KMS-11 (cell line): ENCODE measurements around the gene FBXW7.

Source experiments
- H2AFZ ChIP-seq: fragments of 200-600 bp; sonication (generic); 2 replicates; pipeline ENCODE4 v1.6.1; 2016; ENCODE audit warnings: antibody characterized with exemption, mixed run types, low read depth
- H3K27ac ChIP-seq: fragments of 200-600 bp; sonication (generic); 2 replicates; pipeline ENCODE4 v1.6.1; 2016; ENCODE audit warnings: mild to moderate bottlenecking, mixed run types
- H3K27me3 ChIP-seq: fragments of 200-600 bp; sonication (generic); 2 replicates; pipeline ENCODE4 v1.6.1; 2017; ENCODE audit warnings: mild to moderate bottlenecking, low read depth, mixed run types, moderate library complexity; ENCODE audit not compliant: insufficient read depth
- H3K36me3 ChIP-seq: fragments of 200-600 bp; sonication (generic); 2 replicates; pipeline ENCODE4 v1.6.1; 2017; ENCODE audit warnings: mild to moderate bottlenecking, mixed run types; ENCODE audit not compliant: insufficient read depth
- H3K4me1 ChIP-seq: fragments of 200-600 bp; sonication (generic); 2 replicates; pipeline ENCODE4 v1.6.1; 2016; ENCODE audit warnings: mild to moderate bottlenecking, low read depth, mixed run types; ENCODE audit not compliant: poor library complexity, severe bottlenecking
- H3K4me2 ChIP-seq: fragments of 200-600 bp; sonication (generic); 2 replicates; pipeline ENCODE4 v1.7.0; 2016; ENCODE audit warnings: mild to moderate bottlenecking, mixed run types
- H3K4me3 ChIP-seq: fragments of 200-600 bp; sonication (generic); IDR thresholded peaks from 2 replicates; pipeline ENCODE4 v1.6.1; 2017; ENCODE audit warnings: low read depth, low read length, mixed read lengths; ENCODE audit not compliant: insufficient read depth
- H3K79me2 ChIP-seq: fragments of 200-600 bp; sonication (generic); 2 replicates; pipeline ENCODE4 v1.6.1; 2016; ENCODE audit warnings: low read depth, mixed run types; ENCODE audit not compliant: insufficient read depth
- H3K9ac ChIP-seq: fragments of 200-600 bp; sonication (generic); 2 replicates; pipeline ENCODE4 v1.6.1; 2016; ENCODE audit warnings: mild to moderate bottlenecking, mixed run types
- H4K20me1 ChIP-seq: fragments of 200-600 bp; sonication (generic); 2 replicates; pipeline ENCODE4 v1.6.1; 2016; ENCODE audit warnings: mild to moderate bottlenecking, mixed run types; ENCODE audit not compliant: insufficient read depth
- TF ChIP-seq, protein P1 (sequence below): fragments of 200-600 bp; sonication (generic); conservative IDR thresholded peaks from 2 replicates; pipeline ENCODE4 v1.6.1; 2017; ENCODE audit warnings: low read depth, mild to moderate bottlenecking, antibody characterized with exemption, low read length, moderate library complexity, mixed read lengths

FBXW7 gene

DNA sequence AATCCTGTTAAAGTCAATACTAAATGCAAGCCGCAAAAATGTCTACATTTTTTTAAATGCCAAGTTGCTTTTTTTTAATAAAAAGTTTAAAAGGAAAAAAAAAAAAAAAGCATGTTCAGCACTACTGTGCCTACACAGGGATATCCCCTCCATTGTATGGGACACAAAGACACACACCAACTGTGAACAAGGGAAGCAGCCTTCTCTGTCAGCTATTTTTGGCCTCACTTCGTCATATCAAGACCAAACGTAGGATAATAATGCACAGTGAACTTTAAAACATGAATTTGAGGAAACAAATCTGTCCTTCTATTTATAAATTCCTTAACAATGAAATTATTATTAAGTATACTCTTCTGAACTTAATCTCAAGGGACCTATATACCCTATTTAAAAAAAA, 4.4 kb downstream of the FBXW7 start:
- peaks cover 22% of the 10 kb centered on the region for H4K20me1 ChIP-seq
- TF ChIP-seq, protein P1, sequence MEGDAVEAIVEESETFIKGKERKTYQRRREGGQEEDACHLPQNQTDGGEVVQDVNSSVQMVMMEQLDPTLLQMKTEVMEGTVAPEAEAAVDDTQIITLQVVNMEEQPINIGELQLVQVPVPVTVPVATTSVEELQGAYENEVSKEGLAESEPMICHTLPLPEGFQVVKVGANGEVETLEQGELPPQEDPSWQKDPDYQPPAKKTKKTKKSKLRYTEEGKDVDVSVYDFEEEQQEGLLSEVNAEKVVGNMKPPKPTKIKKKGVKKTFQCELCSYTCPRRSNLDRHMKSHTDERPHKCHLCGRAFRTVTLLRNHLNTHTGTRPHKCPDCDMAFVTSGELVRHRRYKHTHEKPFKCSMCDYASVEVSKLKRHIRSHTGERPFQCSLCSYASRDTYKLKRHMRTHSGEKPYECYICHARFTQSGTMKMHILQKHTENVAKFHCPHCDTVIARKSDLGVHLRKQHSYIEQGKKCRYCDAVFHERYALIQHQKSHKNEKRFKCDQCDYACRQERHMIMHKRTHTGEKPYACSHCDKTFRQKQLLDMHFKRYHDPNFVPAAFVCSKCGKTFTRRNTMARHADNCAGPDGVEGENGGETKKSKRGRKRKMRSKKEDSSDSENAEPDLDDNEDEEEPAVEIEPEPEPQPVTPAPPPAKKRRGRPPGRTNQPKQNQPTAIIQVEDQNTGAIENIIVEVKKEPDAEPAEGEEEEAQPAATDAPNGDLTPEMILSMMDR = no peak
- H3K27me3 ChIP-seq = no peaks in the 10 kb centered on the region
- H2AFZ ChIP-seq = no peak overlapping the region
- H3K4me3 ChIP-seq = no peak overlapping the region
- no peak overlapping the region for H3K27ac ChIP-seq
- no peaks in the 10 kb centered on the region for H3K36me3 ChIP-seq
- no peak overlapping the region for H3K9ac ChIP-seq
- no peak overlapping the region for H3K4me2 ChIP-seq
- H3K4me1 ChIP-seq = peaks cover 49% of the 10 kb centered on the region
- peaks cover 88% of the 10 kb centered on the region for H3K79me2 ChIP-seq

DNA sequence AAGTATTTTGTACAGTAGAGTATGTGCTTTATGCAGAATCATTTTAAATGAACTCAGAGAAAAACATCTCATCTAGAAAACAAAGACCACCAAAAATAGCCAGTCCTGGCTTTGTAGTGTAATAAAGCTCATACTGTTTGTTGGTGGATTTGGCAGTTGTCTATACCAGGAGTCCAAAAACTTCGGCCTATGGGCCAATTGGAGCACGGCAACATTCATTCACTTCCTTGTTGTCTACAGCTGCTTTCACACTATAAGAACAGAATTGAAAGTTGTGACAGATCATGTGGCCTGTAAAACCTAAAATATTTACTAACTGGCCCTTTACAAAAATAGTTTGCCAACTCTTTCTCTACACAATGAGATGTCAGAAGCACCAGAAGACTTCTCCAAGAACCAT, 5.3 kb downstream of the FBXW7 start:
- Histone ChIP-seq H2AFZ (no peak overlapping the region), H3K36me3 (no peaks in the 10 kb centered on the region), H3K4me3 (no peak overlapping the region), H3K9ac (no peak overlapping the region), H3K27me3 (no peaks in the 10 kb centered on the region), H3K27ac (no peak overlapping the region), H3K4me1 (peaks cover 49% of the 10 kb centered on the region), H3K4me2 (no peak overlapping the region), H4K20me1 (peaks cover 22% of the 10 kb centered on the region), H3K79me2 (peaks cover 94% of the 10 kb centered on the region)
- TF ChIP-seq, protein P1 = no peak

DNA sequence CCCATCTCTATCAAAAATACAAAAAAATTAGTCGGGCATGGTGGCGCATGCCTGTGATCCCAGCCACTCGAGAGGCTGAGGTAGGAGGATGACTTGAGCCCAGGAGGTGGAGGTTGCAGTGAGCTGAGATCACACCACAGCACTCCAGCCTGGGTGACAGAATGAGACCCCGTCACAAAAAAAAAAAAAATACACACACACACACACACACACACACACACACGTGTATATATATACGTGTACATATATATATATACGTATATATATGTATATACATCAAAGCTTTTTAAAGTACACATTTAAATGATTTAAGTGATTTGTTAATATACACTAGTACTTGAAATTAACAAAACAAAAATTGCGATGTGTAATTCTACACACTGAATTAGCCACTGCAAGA, 6.0 kb downstream of the FBXW7 start:
- Histone ChIP-seq H3K9ac (no peak overlapping the region), H3K79me2 (peaks cover 92% of the 10 kb centered on the region), H3K4me3 (no peak overlapping the region), H3K36me3 (no peaks in the 10 kb centered on the region), H3K4me1 (peaks cover 49% of the 10 kb centered on the region), H3K27me3 (no peaks in the 10 kb centered on the region), H2AFZ (no peak overlapping the region), H3K27ac (no peak overlapping the region), H3K4me2 (no peak overlapping the region), H4K20me1 (peaks cover 24% of the 10 kb centered on the region)
- TF ChIP-seq, protein P1 = no peak

DNA sequence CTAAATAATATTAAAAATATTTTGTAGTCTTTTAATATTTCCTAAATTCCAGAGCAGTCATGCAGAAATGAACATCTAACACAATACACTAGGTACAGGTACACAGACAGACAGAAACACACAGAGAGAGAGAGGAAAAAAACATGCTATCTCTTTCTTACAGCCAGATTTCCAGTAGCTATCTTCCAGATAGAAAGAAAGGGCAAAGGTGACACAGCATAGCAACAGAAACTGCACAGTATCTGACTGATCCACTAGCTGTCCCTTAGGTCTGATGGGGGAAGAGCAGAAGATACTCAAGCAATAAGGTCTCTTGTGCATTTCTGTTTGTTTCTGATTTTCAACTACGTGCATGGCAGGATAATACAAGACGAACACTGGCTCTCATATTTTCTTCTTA, 7.8 kb downstream of the FBXW7 start:
- Histone ChIP-seq H3K4me1 (peaks cover 51% of the 10 kb centered on the region), H2AFZ (no peak overlapping the region), H3K9ac (no peak overlapping the region), H3K36me3 (no peaks in the 10 kb centered on the region), H3K4me2 (no peak overlapping the region), H3K4me3 (no peak overlapping the region), H4K20me1 (peaks cover 26% of the 10 kb centered on the region), H3K27me3 (no peaks in the 10 kb centered on the region), H3K79me2 (peaks cover 93% of the 10 kb centered on the region), H3K27ac (no peak overlapping the region)
- TF ChIP-seq, protein P1 = no peak
